ENCODE measurements around the gene DDA1. TPM values are rescaled to one million over a fixed set of nuclear protein-coding genes. Genes with fewer than 3 reads are reported as not detected.

Gene DDA1
- polyA plus RNA-seq, 2 of the 4 experiments (the other 2 are of a cell fraction), result 35.5 to 53.5 TPM

DNA sequence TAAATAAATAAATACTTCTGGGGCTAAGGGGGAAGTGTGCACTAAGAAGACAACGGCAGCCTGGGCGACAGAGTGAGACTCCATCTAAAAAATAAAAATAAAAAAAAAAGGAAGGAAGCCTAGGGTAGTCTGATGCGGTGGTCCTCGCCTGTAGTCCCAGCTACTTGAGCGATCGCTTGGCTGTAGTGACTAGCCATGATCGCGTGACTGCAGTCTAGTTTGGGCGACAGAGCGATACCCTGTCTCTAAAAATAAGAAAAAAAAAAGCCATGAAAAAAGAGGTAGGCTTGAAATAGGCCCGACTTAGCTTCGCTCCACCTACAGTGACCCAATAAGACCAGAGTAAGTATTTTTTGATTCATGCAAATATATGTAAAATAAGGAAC is 42.8 kb upstream of the DDA1 start:
- no peak for TF ChIP-seq MAZ (IDR thresholded peaks at IDR 0.05; ENCODE audit: borderline replicate concordance, low read depth, low read length)
- TF ChIP-seq, protein P1, sequence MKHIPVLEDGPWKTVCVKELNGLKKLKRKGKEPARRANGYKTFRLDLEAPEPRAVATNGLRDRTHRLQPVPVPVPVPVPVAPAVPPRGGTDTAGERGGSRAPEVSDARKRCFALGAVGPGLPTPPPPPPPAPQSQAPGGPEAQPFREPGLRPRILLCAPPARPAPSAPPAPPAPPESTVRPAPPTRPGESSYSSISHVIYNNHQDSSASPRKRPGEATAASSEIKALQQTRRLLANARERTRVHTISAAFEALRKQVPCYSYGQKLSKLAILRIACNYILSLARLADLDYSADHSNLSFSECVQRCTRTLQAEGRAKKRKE (CRISPR knock-in tag; IDR thresholded peaks at IDR 0.05; ENCODE audit: low read depth), result no peak
- no peak for TF ChIP-seq KDM5A (IDR thresholded peaks at IDR 0.05)
- TF ChIP-seq EHF (CRISPR knock-in tag; IDR thresholded peaks at IDR 0.05), result no peak
- no peak for TF ChIP-seq JUNB (IDR thresholded peaks at IDR 0.05)
- TF ChIP-seq CBX2 (IDR thresholded peaks at IDR 0.05; ENCODE audit: borderline replicate concordance, low read depth), result no peak
- TF ChIP-seq NFE2L2 (conservative IDR thresholded peaks at IDR 0.05; ENCODE audit: low read length), result no peak
- no peak for TF ChIP-seq EP300 (IDR thresholded peaks at IDR 0.05)
- no peak for TF ChIP-seq HEYL (CRISPR knock-in tag; IDR thresholded peaks at IDR 0.05)
- TF ChIP-seq, protein P2, sequence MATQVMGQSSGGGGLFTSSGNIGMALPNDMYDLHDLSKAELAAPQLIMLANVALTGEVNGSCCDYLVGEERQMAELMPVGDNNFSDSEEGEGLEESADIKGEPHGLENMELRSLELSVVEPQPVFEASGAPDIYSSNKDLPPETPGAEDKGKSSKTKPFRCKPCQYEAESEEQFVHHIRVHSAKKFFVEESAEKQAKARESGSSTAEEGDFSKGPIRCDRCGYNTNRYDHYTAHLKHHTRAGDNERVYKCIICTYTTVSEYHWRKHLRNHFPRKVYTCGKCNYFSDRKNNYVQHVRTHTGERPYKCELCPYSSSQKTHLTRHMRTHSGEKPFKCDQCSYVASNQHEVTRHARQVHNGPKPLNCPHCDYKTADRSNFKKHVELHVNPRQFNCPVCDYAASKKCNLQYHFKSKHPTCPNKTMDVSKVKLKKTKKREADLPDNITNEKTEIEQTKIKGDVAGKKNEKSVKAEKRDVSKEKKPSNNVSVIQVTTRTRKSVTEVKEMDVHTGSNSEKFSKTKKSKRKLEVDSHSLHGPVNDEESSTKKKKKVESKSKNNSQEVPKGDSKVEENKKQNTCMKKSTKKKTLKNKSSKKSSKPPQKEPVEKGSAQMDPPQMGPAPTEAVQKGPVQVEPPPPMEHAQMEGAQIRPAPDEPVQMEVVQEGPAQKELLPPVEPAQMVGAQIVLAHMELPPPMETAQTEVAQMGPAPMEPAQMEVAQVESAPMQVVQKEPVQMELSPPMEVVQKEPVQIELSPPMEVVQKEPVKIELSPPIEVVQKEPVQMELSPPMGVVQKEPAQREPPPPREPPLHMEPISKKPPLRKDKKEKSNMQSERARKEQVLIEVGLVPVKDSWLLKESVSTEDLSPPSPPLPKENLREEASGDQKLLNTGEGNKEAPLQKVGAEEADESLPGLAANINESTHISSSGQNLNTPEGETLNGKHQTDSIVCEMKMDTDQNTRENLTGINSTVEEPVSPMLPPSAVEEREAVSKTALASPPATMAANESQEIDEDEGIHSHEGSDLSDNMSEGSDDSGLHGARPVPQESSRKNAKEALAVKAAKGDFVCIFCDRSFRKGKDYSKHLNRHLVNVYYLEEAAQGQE (IDR thresholded peaks at IDR 0.05), result no peak
- TF ChIP-seq HOXB5 (CRISPR knock-in tag; IDR thresholded peaks at IDR 0.05), result no peak
- TF ChIP-seq RCOR1 (IDR thresholded peaks at IDR 0.05; ENCODE audit: low read depth, low read length), result no peak
- TF ChIP-seq, protein P3, sequence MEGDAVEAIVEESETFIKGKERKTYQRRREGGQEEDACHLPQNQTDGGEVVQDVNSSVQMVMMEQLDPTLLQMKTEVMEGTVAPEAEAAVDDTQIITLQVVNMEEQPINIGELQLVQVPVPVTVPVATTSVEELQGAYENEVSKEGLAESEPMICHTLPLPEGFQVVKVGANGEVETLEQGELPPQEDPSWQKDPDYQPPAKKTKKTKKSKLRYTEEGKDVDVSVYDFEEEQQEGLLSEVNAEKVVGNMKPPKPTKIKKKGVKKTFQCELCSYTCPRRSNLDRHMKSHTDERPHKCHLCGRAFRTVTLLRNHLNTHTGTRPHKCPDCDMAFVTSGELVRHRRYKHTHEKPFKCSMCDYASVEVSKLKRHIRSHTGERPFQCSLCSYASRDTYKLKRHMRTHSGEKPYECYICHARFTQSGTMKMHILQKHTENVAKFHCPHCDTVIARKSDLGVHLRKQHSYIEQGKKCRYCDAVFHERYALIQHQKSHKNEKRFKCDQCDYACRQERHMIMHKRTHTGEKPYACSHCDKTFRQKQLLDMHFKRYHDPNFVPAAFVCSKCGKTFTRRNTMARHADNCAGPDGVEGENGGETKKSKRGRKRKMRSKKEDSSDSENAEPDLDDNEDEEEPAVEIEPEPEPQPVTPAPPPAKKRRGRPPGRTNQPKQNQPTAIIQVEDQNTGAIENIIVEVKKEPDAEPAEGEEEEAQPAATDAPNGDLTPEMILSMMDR (IDR thresholded peaks at IDR 0.05), result no peak
- TF ChIP-seq EHMT2 (IDR thresholded peaks at IDR 0.05; ENCODE audit: low read depth), result no peak
- TF ChIP-seq CHD2 (IDR thresholded peaks at IDR 0.05; ENCODE audit: low read length, partially characterized antibody), result no peak
- no peak for TF ChIP-seq NR3C1 (IDR thresholded peaks at IDR 0.05)
- no peak for TF ChIP-seq NPAS2 (CRISPR knock-in tag; IDR thresholded peaks at IDR 0.05; ENCODE audit: borderline replicate concordance)
- no peak for TF ChIP-seq HDAC2 (IDR thresholded peaks at IDR 0.05)
- TF ChIP-seq, protein P4, sequence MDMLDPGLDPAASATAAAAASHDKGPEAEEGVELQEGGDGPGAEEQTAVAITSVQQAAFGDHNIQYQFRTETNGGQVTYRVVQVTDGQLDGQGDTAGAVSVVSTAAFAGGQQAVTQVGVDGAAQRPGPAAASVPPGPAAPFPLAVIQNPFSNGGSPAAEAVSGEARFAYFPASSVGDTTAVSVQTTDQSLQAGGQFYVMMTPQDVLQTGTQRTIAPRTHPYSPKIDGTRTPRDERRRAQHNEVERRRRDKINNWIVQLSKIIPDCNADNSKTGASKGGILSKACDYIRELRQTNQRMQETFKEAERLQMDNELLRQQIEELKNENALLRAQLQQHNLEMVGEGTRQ (IDR thresholded peaks at IDR 0.05), result no peak
- TF ChIP-seq, protein P5, sequence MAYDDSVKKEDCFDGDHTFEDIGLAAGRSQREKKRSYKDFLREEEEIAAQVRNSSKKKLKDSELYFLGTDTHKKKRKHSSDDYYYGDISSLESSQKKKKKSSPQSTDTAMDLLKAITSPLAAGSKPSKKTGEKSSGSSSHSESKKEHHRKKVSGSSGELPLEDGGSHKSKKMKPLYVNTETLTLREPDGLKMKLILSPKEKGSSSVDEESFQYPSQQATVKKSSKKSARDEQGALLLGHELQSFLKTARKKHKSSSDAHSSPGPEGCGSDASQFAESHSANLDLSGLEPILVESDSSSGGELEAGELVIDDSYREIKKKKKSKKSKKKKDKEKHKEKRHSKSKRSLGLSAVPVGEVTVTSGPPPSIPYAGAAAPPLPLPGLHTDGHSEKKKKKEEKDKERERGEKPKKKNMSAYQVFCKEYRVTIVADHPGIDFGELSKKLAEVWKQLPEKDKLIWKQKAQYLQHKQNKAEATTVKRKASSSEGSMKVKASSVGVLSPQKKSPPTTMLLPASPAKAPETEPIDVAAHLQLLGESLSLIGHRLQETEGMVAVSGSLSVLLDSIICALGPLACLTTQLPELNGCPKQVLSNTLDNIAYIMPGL (CRISPR knock-in tag; IDR thresholded peaks at IDR 0.05; ENCODE audit: borderline replicate concordance), result no peak
- Histone ChIP-seq H3K4me2 (no peak overlapping the region), H3K9me3 (no peaks in the 10 kb centered on the region), H3K4me3 (no peak overlapping the region), H3K4me1 (peaks cover 4% of the 10 kb centered on the region; the same call in 2 of the 3 replicates), H3K27ac (peak overlapping the region in 1 of 2 experiments; percentile 42; a peak in 2 of 6 replicates)
- no peak for FAIRE-seq
- ATAC-seq, result no peak
- ChIA-PET POLR2A (interaction anchor here (0.5 to 1.2 kb wide), 11 partner anchors 8 to 74 kb away, joined by 3 to 7 read pairs (median 3); partner anchors contain the start of genes DDA1, OCEL1 and USE1), CTCF (interaction anchor here (0.6 to 1.9 kb wide), 3 partner anchors 16 to 239 kb away, joined by 3 to 8 read pairs (median 4); partner anchors contain the start of gene ANKLE1)
- DNase-seq (ENCODE audit: low read depth in 1 of 2, low spot score in 1 of 2), result no peak
- WGBS (ENCODE audit: missing lambda C conversion rate), result 93% methylated on average over 12 of the region's 12 CpGs

All from A549 (cell line).